Frontal cortex (tissue), 4 donors: ENCODE results near the gene SMARCAD1. TPM values are rescaled to one million over a fixed set of nuclear protein-coding genes. Genes with fewer than 3 reads are reported as not detected.

Experiments
- DNase-seq, 2 donors: peaks; one replicate each; pipeline ENCODE4 v3.0.0; 2012; ENCODE audit warnings: low spot score in 2 of 2
- FAIRE-seq: peaks from 2 replicates; lab custom pipeline; 2012; peaks lifted over from hg19 to GRCh38; lab: Jason Lieb, UNC
- total RNA-seq: library from RNA; depleted of rRNA; stranded (reverse); fragments of >200 nt; gene quantifications from one replicate; pipeline ENCODE4 v1.2.3, GENCODE V29; 2014
- donor health status: control.
- donor health status: control.
- donor health status: control.

Gene SMARCAD1, protein sequence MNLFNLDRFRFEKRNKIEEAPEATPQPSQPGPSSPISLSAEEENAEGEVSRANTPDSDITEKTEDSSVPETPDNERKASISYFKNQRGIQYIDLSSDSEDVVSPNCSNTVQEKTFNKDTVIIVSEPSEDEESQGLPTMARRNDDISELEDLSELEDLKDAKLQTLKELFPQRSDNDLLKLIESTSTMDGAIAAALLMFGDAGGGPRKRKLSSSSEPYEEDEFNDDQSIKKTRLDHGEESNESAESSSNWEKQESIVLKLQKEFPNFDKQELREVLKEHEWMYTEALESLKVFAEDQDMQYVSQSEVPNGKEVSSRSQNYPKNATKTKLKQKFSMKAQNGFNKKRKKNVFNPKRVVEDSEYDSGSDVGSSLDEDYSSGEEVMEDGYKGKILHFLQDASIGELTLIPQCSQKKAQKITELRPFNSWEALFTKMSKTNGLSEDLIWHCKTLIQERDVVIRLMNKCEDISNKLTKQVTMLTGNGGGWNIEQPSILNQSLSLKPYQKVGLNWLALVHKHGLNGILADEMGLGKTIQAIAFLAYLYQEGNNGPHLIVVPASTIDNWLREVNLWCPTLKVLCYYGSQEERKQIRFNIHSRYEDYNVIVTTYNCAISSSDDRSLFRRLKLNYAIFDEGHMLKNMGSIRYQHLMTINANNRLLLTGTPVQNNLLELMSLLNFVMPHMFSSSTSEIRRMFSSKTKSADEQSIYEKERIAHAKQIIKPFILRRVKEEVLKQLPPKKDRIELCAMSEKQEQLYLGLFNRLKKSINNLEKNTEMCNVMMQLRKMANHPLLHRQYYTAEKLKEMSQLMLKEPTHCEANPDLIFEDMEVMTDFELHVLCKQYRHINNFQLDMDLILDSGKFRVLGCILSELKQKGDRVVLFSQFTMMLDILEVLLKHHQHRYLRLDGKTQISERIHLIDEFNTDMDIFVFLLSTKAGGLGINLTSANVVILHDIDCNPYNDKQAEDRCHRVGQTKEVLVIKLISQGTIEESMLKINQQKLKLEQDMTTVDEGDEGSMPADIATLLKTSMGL
- total RNA-seq = 117 TPM

DNA sequence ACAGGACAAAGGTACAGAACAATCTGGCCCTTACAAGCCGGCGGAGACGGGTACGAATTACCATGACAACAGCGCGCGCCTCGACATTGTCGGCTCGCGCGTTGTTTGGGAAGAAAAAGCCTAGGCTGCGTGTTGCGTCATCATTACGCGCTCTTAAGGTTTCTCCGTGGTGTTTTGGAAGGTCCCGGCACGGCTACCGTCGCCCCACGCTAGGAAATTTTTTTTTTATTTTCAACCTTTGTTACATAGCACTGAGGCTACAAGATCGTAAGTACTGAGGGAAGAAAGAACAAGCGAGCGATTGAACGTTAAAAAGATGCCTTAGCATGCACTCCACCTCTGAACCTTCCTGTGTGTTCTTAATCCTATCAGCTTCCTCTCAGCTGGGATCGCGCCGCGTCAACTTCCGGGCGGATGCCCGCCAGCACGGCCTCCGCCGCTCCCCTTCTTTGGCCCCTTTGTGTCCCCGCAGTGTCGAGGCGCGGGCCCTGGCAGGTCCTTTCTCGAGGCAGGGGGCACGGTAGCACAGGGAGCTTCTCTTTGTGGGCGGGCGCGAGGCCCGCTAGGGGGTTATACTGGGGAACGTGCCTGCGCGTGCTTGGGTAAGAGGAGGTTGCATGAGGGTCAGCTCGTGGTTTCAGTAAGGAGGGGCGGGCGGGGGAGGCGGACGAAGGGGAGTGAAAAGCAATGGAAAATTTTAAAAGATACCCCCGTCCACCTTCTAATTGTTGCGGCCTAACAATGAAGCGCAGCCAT is at the start of gene SMARCAD1:
Gene SMARCAD1 (plus strand): TSS at position 397 of the 756 bp plus-strand sequence. CDS start 530 bp downstream, outside the sequence.
- DNase-seq (peak; percentile 51 to 75), FAIRE-seq (no peak)

GRCh38 chr4:94158883-94159282 is 48.8 kb upstream of the SMARCAD1 start:
- DNase-seq = no peak
- FAIRE-seq = no peak

- FAIRE-seq = no peak
- no peak for DNase-seq
Observed at GRCh38 chr4:94159790-94160189, 47.9 kb upstream of the SMARCAD1 start.

GRCh38 chr4:94160774-94161173 is 46.9 kb upstream of the SMARCAD1 start:
- no peak for DNase-seq
- no peak for FAIRE-seq

DNA sequence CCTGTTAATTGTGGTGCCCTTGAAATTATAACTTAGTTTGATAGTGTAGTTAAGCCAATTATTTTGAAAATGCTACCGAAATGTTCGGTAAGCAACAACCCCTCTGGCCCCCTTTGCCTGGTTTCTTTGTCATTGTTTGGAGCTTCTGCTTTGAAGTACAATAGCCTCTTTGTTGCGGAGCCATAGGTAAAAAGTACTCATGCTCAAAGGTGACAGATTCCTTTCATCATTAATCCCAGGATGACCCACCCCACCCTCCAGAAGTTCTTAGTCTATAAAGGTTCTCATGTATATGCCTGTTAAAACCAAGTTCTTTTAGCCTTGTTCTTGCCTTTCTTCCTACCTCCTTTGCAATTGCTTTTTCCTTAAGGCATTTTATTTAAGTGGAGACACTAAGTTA is 42.4 kb upstream of the SMARCAD1 start:
- no peak for DNase-seq
- no peak for FAIRE-seq

- FAIRE-seq (no peak), DNase-seq (no peak)
Observed at GRCh38 chr4:94168321-94168720, 39.3 kb upstream of the SMARCAD1 start.

DNA sequence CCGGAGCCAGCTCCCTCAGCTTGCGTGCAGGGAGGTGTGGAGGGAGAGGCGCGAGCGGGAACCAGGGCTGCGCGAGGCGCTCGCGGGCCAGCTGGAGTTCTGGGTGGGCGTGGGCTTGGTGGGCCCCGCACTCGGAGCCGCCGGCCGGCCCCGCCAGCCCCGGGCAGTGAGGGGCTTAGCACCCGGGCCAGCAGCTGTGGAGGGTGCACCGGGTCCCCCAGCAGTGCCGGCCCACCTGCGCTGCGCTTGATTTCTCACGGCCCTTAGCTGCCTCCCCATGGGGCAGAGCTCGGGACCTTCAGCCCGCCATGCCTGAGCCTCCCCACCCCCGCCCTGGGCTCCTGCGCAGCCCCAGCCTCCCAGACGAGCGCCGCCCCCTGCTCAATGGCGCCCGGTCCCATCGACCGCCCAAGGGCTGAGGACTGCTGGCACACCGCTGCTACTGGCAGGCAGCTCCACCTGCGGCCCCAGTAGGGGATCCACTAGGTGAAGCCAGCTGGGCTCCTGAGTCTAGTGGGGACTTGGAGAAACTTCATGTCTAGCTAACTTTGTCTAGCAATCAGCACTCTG is 37.8 kb upstream of the SMARCAD1 start:
- no peak for FAIRE-seq

DNA sequence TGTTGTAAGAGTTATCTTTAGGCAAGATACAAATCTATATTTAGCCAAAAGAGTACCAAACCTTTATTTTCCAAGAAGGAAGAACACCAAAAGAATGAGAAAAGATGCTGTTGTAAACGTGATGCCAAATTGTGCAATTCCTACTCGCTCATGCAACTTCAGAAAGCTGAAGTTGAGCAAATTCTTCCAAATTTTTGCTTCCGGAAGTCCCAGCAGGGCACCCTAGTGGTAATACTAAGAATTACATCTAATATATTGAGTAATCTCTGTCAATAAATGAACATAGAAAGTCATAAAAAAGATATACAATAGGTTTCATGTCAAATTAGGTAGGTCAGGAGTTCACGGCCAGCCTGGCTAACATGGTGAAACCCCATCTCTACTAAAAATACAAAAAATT is 36.0 kb upstream of the SMARCAD1 start:
- DNase-seq (no peak), FAIRE-seq (no peak)

More for the DNA sequence above, 37.8 kb upstream of the SMARCAD1 start:
- no peak for DNase-seq

- DNase-seq (no peak), FAIRE-seq (no peak)
Observed at GRCh38 chr4:94175553-94176261, 32.0 kb upstream of the SMARCAD1 start.

DNA sequence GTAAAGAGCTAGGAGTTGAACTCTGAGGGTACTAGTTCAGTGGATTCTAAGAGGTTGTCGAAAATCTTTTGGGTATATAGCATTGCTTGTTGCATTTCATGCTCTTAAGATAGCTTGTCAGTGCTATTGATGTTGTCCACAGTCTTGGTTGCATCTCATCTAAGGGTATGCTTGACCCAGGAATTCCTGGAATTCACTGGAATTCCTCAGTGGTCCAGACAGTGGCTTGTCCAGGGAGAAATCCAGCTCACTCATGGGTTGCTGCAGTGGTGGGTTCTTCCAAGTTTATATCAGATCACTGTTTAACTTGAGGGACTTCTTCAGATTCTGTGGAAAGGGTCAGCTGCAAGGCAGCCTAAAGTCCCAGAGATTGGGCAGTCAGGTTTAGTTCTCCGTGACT is 29.8 kb upstream of the SMARCAD1 start:
- FAIRE-seq = no peak
- no peak for DNase-seq

DNA sequence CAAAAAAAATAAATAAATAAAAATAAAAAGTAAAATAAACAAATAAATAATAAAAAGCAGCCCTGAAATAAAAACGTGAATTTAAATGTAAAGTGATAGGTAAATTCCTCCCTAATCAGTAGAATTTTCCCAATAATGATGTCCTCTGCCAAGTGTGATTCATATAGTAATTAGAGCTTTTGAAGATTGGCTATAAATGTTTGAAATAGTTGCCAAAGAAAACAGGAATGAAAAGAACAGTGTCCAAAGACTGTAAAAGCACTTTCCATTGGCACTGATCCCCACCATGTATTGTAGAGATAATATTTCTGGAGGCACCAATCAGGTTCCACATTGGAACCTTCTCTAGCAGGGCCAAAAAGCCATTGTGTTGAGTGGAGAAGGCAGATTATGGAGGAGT is 25.9 kb upstream of the SMARCAD1 start:
- FAIRE-seq (no peak), DNase-seq (no peak)

- no peak for DNase-seq
- FAIRE-seq = no peak
Observed at GRCh38 chr4:94202769-94203168, 4.9 kb upstream of the SMARCAD1 start.

DNA sequence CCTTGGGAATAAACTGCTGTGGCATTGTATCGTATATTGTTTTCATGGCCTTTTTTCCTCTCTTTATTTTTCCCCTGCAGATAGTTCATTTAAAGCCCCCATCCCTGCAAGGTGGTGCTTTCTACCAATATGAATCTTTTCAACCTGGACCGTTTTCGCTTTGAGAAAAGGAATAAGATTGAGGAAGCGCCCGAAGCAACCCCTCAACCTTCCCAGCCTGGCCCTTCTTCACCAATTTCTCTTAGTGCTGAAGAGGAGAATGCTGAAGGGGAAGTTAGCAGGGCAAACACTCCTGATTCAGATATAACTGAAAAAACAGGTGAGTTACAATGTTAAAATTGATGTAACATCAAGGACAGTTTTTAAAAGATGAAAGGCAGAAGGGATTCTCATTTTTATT is 601 bp downstream of the SMARCAD1 start:
- no peak for DNase-seq
- no peak for FAIRE-seq

DNA sequence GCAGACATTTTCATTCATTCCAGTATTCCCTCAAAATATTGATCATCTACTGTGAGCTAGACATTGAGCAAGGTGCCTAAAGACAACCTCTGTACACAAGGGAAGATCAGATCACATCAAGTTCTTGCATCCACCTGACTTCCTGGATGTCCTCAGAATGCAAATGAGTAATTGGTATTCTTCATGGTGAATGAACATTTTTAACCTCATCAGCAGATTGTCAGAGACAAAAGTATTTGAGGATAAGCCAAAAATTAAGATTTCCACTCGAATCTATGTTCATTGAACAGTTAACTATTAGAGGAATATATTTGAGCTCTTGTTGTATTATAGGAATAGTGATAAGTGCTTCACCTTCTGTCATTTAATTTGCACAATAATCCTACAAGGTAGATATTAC is 1.3 kb downstream of the SMARCAD1 start:
- FAIRE-seq = no peak
- DNase-seq = no peak

- FAIRE-seq = no peak
- no peak for DNase-seq
Observed at GRCh38 chr4:94211861-94212260, 4.2 kb downstream of the SMARCAD1 start.

GRCh38 chr4:94214703-94215319 is 7.1 kb downstream of the SMARCAD1 start:
- FAIRE-seq (no peak), DNase-seq (no peak)

GRCh38 chr4:94216394-94216793 is 8.7 kb downstream of the SMARCAD1 start:
- no peak for DNase-seq
- FAIRE-seq = no peak

DNA sequence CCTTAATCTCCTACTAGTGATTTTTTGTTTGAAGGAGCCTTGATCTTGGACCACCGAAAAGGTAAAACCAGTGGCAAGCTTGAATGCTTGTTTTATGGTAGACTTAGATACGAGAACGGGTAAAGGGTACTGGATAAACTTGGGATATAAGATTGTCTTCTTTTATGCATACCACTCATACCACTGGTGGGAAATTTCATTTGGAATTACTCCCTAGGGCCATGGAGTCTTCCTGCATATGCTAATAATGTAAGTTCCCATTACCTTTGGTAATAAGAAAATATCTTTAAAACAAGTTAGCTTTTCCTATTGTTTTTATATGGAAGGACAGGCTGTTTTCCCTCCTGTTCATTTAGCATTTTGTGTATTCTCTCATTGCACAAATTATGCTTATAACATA is 11.7 kb downstream of the SMARCAD1 start:
- FAIRE-seq (no peak), DNase-seq (no peak)

DNA sequence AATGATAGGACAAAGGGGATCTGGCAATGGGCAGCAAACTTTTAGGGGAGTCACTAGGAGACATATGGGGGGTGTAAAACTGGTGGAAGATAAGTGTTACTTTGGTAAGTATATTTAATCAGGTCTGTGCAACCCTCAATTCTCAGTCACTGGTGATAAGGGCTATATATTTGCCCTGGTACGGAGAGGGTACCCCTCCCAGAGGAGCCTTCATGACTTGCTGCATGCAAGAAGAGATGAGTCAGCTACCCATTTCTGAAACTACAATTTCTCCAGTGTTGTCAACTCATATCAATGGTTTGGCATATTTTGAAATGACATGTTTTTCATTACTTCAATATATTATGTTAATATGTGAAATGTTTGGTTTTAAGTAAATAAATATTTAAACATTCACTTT is 14.3 kb downstream of the SMARCAD1 start:
- no peak for FAIRE-seq
- DNase-seq = no peak
